HG03066 (cell line): ENCODE results near the gene LOXL4.

Source experiments
- ATAC-seq: cut with Tn5 transposase; IDR thresholded peaks from one replicate; pipeline ENCODE4 v1.9.1; 2021; ENCODE audit warnings: low read depth; ENCODE audit not compliant: unreplicated experiment

Gene LOXL4

GRCh38 chr10:98205351-98205750 lies 62.6 kb downstream of the LOXL4 start:
- no peak for ATAC-seq

GRCh38 chr10:98202378-98202777 lies 65.6 kb downstream of the LOXL4 start:
- no peak for ATAC-seq

GRCh38 chr10:98201760-98202159 lies 66.2 kb downstream of the LOXL4 start:
- ATAC-seq = no peak
